ENCODE measurements around the gene FGF11.
A peak's percentile ranks its signal among the peaks of the same experiment; 100 is the strongest.

DNA sequence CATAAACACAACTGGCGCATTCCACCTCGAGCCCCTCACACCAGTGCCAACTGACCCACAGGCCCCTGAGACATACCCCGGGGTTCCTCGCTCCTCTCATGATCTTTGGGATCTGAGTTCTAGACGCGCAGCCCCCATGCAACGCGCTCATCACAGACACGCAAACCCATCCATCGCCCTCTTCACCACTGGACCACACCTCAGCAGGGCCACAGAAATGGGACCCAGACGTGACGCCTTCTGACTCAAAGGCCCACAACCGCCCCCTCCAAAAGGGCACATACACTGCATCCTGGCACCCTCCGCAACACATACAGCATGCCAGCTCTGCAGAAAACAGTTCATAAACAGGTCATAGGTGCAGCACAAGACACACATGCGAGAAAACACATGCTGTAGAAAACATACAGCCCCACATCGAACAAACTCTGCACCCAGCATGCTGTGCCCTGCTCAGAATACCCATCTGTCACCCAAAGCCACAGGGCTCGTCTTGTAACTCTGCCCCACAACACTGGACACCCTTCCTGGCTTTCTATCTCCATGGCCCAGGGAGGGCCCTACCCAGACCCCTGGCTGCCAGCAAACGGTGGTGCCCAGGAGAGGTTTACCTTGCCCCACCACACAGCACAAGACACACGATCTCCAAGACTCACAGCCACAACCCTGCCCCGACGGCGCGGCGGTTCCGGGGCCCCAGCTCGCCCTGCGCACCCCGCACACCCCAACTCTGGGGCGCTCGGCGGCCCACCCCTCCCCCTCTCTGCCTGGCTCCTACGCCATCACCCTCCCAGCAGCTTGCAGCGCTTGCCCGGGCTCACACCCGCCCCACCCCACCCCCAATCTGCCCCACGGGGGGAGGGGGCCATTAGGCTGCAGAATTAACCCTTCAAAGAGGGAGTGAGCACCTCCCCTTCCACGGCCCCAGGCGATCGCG is 39.2 kb downstream of the FGF11 start:
- TF ChIP-seq POLR2A (IDR thresholded peaks at IDR 0.05), result peak in 1 of 2 donors; percentile 21
- TF ChIP-seq, protein P1, sequence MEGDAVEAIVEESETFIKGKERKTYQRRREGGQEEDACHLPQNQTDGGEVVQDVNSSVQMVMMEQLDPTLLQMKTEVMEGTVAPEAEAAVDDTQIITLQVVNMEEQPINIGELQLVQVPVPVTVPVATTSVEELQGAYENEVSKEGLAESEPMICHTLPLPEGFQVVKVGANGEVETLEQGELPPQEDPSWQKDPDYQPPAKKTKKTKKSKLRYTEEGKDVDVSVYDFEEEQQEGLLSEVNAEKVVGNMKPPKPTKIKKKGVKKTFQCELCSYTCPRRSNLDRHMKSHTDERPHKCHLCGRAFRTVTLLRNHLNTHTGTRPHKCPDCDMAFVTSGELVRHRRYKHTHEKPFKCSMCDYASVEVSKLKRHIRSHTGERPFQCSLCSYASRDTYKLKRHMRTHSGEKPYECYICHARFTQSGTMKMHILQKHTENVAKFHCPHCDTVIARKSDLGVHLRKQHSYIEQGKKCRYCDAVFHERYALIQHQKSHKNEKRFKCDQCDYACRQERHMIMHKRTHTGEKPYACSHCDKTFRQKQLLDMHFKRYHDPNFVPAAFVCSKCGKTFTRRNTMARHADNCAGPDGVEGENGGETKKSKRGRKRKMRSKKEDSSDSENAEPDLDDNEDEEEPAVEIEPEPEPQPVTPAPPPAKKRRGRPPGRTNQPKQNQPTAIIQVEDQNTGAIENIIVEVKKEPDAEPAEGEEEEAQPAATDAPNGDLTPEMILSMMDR (IDR thresholded peaks at IDR 0.05), result no peak

Measured in adrenal gland (tissue), 5 donors.